ENCODE data around the gene TRABD2B.

Gene TRABD2B

DNA sequence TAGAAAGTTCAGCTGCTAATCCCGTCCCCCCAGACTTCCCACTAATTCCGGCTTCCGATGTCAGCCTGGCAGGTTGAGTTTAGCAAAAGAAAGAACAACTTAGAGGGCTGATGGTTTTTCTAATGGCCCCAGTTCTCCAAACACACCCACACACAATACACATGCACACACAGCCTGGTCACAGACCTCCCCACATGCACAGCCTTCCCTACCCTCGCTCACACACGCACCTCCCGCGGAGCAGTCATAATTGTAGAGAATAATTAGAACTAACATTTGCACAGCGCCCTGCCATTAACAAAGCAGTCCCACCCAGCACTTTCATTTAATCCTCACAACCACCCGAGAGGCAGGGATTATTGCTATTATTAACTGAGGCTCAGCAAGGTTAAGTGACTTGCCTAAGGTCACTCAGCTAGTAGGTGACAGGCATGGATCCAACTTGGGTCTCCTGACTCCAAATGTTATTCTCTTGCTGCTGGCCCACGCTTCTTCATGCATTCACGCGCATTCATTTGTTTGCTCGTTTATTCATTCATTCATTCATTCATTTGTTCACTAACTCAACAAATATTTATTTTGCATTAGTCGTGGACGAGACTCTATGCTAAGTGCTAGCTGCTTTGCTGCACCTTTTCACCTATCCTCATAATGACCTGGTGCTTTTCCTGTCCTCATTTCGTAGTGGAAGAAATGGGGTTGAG, 284.4 kb downstream of the TRABD2B start:
- DNase-seq = no peak

DNA sequence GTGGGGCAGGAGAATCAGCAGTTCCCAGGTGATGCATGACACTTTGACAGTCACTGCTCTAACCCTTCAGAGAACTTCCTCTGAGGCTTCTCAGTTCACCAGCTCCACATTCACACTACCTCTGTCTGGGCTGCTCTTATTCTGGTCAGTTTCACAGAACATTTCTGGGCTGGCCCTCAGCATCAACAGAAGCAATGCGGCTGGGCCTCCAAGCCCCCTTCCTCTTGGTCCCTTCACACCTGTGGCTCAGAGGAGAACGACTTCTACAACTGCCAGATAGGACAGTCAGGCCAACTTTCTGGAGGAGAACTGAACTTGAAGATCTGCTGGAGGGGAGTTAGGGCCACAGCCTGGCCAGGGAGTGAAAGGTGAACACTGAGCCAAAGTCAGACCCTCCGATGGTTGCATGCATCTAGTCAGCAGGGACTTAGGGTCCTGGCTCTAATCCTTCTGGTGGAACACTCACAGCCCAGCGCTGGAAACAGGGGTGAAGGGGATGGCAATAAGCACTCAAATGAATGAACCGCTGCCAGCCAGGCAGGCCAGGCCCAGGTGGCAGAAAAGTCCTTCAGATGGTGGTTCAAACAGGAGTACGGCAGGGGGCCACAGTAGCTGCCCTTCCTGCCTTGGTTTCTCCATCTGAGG, 285.2 kb downstream of the TRABD2B start:
- no peak for DNase-seq

DNA sequence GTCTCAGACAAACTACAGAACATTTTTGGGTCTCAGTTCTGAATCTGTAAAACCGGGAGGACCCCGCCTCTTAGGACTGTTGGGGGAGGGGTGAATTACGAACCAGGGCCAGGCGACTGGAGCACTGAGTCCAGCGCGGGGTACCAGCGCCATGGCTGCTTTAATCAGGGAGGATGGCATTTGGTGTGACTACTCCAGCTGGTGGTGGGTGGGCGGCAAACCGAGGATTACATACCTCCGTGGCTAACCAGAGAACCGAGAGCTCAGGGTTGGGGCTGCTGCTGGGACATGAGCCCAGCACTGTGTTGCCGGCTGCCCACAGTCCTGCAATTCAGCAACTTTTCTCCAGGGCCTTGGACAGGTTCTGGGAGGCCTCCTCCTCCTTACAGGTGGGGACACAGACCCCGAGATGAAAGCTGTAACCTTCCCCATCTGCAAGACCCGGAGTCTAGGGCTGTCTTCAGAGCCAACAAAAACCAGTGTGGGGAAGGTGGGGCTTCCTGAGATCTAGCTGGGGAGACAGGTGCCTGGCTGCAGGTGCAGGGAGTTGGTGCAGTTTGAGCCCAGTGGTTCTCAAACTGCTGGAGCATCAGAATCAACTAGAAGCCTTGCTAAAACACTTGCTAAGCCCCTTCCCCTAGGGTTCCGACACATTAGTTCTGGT, 285.9 kb downstream of the TRABD2B start:
- no peak for DNase-seq

All from right hindlimb (tissue), 1 donor.